Effector CD4-positive, alpha-beta T cell (primary cell): Measurements from ENCODE around the gene TMEM237.

ENCODE experiments used
- DNase-seq: peaks from one replicate; pipeline ENCODE4 v3.0.0-alpha.2; 2020

Gene TMEM237

DNA sequence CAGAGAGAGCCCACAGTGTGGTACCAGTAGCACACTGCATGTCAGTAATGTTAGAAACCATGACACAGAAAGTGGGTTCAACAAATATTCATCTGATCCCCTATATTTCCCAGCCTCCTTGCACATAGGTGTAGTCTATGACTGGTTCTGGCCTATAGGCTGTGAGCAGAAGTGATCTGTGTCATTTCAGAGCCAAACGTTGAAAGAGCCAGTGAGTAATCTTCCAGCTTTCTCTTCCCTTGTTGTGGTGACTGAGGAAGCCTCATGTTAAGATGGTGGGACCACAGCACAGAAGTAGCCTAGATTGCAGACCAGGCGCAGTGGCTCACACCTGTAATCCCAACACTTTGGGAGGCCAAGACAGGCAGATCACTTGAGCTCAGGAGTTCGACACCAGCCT lies 4.1 kb downstream of the TMEM237 start:
- DNase-seq, result no peak

DNA sequence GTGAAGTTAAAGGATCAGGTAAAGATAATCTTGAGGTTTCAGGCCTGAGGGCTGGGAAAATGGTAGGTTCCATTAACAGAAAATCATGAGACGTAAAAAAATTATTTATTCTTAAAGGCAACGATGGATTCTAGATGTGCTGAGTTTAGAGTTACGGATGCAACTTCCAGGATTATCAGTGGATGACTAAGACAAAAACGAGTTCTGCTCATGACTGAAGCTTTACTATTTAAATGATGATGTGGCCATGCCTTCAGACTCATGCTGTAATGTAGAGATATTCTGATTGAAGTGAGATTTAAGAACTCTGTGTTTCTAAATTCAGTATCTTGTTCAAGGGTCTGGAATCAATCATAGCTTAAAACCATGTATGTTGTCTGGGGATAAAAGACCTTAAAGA lies 5.0 kb downstream of the TMEM237 start:
- DNase-seq, result no peak

DNA sequence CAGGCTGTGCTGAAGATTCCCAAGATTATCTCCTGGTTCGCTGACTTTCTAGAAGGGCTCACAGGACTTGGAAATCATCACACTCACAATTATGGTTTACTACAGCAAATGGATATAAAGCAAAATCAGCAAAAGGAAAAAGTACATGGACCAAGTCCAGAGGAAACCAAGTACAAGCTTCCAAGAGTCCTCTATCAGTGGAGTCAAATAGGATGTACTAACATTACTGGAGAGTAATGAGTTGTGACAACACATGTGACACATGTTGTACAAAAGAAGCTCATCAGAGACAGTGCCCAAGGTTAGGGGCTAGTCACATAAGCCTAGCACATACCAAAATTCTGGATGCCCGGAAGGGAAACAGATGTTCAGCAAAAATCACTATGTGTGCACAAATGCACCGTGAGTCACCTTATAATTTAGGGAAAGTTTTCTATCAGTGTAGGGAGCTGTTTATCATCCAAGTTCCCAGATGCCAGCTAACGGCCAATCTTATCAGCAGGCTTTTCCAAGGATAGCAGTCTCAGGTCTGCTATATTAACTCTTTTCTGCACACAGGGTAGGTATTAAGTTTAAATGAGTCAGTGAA lies 9.5 kb downstream of the TMEM237 start:
- DNase-seq, result no peak

DNA sequence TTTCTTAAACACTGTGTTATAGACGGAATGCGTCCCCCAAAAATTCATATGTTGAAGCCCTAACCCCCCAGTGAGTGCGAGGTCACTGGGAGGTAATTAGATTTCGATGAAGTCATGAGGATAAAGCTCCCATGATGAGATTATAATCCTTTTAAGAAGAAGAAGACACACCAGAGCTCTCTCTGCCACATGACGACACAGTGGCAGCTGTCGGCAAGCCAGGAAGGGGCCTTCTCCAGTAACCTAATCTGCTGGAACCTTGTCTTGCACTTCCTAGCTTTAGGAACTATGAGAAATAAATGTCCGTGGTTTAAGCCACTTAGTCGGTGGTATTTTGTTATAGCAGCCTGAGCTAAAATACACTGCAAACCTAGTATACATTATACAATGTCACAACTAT lies 12.3 kb downstream of the TMEM237 start:
- no peak for DNase-seq

DNA sequence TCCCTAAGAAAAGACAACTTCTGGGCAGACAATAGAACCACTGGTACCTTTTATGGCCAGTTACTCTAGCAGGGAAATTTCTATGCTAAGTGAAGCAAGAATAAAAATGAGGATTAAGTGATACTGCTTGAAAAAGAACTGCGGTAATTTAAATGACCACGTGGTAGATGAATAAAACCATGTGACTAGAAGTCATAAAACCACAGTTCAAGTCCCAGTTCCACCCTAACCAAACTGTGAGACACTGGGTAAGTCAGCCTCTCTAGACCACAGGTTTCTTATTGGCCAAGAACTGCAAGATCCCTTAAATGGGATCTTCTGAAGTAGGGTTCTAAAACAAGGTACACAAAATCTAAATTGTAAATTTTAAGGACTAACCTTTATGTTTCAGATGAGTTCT lies 12.7 kb downstream of the TMEM237 start:
- no peak for DNase-seq

DNA sequence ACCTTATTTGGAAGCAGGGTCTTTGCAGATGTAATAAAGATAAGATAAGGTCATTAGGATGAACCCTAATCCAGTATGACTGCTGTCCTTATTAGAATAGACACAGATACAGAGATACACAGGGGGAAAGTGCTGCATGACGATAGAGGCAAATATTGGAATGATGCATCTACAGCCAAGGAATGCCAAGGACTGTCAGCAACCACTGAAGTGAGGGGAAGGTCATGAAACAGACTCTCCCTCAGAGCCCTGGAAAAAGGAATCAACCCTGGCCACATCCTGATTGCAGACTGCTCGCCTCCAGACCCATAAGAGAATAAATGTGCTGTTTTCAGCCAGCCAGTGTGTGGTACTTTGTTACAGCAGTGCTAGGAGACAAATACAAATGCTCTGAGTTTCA lies 14.8 kb downstream of the TMEM237 start:
- no peak for DNase-seq

DNA sequence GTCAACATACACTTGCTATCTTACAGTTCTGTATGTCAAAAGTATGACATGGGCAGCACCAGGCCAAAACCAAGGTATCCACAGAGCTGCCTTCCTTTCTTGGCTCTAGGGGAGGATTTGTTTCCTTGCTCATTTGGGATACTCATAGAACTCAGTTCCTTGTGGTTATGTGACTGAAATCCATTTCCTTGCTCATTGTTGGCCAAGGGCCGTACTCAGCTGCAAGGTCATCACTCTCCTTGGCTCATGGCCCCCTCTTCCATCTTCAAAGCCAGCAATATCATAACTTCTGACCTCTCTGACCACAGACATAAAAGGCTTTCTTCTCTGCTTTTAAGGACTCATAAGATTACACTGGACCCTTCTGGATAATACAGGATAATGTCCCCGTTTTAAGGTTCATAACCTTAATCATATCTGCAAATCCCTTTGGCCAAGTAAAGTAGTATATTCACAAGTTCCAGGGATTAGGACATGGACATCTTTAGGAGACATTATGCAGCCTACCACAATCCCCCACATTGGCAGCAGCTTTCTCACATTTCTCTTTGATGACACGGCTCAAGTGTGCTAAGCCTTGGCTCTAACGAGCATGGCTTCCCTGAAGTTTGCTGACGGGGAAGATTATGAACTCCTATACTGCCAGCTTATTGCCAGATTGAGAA lies 20.9 kb downstream of the TMEM237 start:
- no peak for DNase-seq

DNA sequence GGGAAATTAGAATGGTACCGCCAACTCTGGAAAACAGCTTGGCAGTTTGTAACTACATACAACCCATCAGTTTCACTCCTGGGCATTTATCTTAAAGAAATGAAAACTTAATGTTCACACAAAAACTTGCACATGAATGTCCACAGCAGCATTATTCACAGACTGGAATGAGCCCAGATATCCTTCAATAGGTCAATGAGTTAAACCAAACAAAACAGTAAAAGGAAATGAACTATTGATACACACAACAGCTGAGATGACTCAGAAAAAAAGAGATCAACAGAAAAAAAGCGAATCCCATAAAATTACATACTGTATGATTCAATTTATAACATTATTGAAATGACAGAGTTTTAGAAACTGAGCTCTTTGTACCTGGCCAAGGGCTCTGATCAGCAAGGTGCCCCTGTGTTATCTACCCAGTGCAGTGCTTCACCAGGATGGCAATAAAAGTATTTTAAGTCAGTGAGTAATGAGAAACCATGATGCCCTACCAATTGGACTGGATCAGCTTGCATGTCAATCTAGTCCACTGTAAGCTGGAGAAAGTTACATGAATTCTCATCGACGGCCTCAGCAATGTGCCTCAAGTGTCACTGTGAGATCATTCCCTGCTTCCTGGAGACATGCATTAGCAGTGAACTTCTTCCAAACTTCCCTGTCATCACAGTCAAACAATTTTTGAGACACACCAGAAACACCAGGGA lies 21.9 kb downstream of the TMEM237 start:
- DNase-seq, result no peak

DNA sequence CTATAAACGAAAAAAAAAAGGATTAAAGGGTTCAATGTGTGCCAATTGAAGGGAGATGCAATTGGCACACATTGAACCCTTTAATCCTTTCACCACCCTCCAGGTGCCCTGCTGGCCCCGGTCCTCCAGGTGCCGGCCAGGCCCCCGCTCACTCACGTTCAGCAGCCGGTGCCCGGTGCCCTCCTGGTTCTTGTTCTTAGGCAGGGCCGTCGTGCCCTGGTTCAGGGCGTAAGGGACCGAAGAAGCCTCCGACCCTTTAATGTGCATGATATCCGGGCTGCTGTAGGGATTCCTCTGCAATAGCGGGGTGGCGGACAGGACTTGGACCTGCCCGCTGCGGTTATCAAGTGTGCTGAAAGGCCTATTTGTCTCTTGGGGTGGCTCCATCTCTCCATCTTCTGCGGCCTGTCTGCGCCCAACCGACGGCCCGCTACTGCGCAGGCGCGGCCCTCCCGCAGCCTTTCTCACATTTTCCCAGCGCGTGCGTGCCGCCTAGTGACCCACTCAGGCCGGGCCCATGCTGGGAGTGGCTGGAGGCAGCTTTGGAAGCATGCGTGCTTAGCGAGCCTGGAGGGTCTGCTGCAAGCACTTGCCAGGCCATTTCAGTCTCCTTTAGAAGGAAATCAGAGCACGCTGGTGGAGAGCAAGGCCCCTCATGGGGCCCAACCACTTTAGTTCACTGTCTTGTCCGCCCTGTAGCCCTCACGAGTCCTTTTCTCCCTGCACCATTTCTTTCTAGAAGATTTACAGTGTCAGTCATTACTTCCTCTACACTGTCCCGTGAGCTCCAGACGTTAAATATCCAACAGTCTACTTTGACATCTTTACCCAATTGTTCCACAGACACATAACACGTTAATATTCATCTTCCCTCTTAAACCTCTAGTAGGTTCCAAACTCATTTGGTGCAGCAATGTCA lies 24.3 kb downstream of the TMEM237 start:
- DNase-seq, result no peak

DNA sequence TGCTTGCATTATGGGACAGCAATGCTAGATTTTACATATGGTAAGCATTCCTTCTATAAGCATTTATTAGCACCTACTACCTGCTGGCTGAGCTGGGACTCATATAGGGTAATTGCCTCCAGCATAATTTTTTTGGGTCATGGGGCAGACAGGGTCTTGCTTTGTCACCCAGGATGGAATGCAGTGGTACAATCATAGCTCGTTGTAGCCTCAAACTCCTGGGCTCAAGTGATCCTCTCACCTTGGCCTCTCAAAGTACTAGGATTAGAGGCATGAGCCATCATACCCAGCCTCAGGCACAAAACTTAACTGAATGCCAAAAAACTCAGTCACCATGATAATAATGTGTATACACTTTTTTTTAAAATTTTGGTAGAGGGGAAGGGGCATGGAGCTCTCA lies 35.3 kb downstream of the TMEM237 start:
- no peak for DNase-seq

DNA sequence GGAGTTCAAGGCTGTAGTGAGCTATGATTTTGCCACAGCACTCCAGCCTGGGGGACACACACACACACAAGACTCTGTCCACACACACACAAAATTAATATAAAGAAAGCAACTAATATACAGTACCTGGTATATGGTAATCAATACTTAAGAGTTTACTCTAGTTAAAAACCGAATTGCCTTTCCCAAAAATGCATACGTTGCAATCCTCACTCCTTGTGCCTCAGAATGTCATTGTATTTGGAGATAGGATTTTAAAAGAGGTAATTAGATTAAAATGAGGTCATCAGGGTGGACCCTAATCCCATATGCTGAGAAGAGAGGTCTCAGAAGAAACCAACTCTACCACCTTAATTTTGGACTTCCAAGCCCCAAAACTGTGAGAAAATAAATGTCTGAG lies 35.7 kb downstream of the TMEM237 start:
- DNase-seq, result no peak

DNA sequence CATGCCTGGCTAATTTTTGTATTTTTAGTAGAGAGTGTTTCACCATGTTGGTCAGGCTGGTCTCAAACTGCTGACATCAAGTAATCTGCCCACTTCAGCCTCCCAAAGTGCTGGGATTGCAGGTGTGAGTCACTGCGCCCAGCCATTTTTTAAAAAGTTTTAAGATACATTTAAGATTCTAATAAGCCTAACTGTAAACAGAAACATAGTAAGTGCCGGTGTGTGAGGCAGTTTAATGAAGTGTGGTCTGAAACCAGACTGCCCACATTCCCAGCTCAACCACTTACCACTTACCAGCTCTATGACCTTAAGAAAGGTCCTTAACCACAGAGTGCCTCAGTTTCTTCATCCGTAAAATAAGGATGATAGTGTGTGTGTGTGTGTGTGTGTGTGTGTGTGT lies 42.4 kb downstream of the TMEM237 start:
- no peak for DNase-seq

DNA sequence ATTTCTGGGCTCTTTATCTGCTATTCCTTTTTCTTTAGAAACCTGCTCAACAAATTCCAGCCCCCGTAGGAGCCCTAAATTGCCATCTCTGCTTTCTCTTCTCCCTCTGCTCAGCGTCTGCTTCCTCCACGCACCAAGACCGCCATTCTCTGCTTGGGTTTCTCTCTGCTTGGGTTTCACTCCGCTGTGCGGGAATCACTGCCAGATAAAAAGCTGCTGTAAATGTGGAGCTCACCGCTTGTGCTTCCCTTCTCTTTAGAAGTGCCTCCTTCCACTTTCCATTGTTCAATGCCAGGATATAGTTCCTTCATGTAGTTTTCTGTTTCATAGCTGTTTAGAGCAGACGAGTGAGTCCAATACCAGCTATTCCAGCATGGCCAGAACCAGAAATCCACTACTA lies 45.9 kb downstream of the TMEM237 start:
- DNase-seq, result no peak

DNA sequence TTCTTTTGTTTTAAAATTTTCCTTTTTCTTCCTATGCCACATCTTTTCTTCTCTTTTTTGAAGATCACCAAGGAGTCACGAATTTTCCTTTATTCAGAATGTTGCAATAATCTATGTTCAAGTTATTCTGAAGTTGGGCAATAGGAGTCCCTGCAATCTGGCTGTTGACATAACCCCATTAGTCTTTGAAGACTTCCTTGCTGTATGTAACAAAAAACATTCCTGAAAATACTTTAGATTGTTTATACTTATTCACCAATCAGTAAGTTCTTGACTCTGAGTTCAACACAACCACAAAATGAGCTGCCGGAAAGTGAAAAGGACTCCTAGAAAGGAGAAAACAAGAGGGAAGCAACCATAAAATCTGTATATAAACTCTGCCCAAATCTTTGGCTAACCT lies 62.8 kb downstream of the TMEM237 start:
- DNase-seq, result no peak

DNA sequence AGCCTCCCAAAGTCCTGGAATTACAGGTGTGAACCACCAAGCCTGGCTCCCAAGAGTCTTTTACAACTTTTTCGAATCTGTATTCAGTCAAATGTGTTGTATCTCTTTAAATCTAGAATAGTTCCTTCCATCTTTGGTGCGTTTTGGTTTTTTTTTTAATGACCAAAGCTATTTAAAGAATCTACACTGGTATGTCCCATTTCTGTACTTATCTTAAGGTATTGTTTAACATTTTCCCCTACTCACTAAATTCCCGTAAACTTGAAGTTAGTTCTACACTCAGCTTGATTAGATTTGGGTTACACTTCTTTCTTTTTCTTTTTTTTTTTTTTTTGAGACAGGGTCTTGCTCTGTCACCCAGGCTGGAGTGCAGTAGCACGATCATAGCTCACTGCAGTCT lies 63.8 kb downstream of the TMEM237 start:
- DNase-seq, result no peak

DNA sequence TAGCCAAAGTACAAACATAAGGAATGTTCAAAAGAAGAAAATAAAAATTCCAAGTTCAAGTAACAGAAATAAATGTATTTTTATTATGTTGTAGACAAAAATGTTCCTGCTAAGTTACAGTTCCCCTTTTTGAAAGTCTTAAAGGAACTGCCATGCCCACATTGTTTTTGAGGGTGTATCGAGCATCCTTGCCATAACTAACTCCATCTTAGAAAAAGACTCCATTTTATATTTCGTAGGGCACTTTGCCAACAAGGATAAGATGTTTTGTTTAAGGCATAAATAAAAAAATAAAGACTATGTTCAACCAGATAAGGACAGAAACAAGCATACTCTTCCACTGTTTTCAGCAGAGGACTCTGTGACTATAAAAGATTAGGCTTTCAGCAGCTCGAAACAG lies 67.3 kb downstream of the TMEM237 start:
- DNase-seq, result no peak

DNA sequence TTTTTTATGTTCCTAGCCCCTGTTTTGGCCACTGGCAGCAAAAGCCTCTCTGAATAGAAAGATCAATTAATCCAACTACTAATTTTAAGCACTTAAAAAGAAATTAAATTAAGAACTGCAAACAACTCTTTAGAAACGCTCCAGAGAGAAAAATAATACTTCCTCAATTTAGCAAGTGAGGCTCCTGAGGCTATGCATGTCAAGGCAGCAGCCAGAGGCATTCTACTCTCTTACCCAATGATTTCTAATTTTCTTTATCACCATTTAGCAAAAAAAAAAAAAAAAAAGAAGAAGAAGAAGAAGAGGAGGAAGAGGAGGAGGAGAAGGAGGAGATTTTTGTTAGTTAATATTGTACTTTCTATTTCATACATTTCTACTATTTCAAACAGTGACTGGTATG lies 68.5 kb downstream of the TMEM237 start:
- no peak for DNase-seq

DNA sequence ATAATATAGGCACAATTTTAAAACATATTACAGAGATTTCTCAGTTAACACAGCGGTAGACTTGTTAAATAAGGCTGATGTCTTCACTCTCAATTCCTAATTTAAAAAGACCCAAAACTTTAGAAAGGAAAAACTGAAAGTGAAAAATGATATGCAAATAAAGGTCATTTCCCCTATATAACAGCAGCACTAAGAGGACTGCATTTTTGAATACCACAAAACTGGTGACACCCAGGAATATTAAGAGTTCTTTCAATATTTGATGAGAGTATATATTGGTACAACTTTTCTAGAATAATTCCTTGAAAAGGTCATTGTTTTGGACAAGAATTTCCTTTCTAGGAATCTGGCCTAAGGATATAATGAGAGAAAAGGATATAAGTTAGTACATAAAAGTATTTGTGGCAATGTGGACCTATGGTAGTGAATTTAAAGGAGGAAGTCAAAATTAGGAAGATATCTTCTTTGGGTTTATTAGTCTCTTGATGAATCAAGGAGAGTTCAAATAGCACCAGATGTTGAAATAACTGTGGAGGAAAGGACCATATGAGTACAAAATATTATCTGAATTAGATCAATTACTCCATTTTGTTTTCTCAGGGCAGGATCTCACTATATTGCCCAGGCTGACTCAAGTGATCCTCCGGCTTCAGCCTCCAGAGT lies 70.3 kb downstream of the TMEM237 start:
- no peak for DNase-seq
